HG03066 (cell line): ENCODE data around the gene ATG9A.

Source experiments
- ATAC-seq: cut with Tn5 transposase; IDR thresholded peaks from one replicate; pipeline ENCODE4 v1.9.1; 2021; ENCODE audit warnings: low read depth; ENCODE audit not compliant: unreplicated experiment

ATG9A gene

DNA sequence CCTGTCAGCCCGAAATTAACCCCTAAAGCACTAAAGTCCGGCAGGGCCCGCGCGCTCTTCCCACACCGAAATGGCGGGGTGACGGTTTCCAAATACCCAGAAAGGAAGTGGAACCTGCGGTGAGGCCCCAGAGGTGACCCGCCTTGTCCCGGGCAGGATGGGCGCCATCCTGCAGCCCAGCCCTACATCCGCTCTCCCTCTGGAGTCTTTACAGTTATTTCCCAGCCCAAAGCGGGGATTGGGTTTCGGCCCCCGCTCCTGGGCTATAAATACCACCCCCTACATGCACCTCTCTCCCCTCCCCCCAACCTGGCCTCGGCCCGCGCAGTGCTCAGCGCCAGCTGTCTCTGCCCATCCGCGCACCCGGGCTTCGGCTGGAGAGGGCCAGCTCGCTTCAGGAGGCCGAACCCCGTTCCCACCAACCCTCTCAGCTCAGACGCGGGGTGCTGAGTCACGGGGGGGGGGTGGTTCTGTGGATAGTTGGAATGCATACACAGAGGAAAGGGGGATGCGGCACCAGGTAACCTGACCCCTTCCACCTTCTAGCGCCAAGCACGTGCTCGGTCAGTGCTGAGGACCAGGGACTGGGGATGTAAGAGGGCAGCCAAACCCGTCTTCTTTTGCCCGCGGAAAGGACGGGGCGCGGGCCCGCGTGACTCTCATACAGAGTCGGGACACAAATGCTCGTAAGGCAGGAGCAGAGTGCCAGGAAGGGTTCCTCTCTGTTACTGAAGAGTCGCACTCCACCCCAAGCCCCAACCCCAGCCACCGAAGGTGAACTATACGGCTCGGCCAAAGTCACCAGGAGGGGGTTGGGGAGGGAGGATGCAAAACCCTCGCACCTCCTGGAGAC is 23.7 kb upstream of the ATG9A start, which contains the start of gene TUBA4B:
Gene TUBA4B (plus strand): TSS at position 344 of the 853 bp plus-strand sequence. CDS start 165 bp downstream, at position 509.
- no peak for ATAC-seq

DNA sequence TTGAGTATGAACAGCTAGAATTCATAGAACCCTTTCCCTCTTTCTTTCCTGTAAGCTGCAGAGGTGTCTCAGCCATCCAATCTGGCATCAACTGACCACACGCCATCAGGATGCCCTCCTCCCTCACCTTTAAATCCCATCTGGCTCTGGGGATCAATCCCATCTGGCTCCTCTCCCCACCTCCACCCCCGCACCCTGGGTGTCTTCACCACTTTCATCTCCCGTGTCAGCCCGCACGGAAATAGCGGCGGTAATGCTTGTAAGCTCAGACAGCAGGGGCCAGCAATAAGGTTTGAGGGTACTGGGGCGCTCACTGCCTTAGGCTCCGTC is 23.1 kb upstream of the ATG9A start:
- no peak for ATAC-seq

DNA sequence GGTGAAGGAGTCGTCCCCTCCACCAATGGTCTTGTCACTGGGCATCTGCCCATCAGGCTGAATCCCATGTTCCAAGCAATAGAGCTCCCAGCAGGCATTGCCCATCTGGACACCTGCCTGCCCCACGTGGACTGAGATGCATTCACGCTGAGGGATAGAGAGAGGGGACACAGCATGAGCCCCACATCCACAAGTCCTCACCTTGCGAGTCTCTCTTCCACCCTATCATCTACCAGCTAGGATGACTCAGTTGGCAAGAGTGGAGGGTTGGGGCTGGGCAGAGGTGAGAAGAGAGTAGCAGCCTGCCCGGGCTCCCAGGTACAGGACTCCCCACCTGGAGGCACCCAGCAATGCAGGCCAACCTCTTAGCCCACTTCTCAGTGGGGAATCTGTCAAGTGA is 22.6 kb upstream of the ATG9A start:
- no peak for ATAC-seq

DNA sequence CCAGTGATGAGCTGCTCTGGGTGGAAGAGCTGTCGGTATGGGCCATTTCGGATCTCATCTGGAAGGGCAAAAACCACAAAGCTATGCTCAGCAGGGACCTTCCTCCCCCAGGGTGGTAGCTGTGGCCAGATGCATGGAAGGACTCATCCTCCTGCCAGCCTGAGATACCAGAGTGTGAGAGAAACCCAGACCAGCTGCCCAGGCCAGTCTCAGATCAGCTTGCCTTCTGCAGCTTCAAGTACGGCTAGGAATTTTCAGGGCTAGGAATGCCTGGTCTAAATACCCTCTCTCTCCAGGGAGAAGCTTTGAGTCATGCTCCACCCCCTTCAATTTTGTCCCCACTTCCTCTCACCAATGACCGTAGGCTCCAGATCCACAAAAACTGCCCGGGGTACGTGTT is 22.2 kb upstream of the ATG9A start:
- ATAC-seq, result no peak

DNA sequence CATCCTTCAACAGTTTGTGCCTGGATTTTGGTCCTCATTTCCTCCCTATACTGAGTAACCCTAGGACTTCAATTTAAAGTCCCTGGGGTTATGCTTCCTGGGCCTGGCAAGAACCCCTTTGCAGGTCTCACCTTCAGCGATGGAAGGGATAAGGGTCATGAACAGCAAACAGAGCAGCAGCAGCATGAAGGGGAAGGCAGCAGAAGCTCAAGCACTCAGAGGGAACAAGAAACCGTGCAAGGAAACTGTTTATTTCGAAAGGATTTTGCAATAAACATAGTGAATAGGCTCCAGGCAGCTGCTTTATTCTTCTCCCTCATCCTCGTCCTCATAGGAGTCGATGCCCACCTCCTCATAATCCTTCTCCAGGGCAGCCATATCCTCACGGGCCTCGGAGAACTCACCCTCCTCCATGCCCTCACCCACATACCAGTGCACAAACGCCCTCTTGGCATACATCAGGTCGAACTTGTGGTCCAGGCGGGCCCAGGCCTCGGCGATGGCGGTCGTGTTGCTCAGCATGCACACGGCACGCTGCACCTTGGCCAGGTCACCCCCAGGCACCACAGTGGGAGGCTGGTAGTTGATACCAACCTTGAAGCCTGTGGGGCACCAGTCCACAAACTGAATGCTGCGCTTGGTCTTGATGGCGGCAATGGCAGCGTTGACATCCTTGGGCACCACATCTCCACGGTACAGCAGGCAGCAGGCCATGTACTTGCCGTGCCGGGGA is 20.8 kb upstream of the ATG9A start:
- no peak for ATAC-seq

DNA sequence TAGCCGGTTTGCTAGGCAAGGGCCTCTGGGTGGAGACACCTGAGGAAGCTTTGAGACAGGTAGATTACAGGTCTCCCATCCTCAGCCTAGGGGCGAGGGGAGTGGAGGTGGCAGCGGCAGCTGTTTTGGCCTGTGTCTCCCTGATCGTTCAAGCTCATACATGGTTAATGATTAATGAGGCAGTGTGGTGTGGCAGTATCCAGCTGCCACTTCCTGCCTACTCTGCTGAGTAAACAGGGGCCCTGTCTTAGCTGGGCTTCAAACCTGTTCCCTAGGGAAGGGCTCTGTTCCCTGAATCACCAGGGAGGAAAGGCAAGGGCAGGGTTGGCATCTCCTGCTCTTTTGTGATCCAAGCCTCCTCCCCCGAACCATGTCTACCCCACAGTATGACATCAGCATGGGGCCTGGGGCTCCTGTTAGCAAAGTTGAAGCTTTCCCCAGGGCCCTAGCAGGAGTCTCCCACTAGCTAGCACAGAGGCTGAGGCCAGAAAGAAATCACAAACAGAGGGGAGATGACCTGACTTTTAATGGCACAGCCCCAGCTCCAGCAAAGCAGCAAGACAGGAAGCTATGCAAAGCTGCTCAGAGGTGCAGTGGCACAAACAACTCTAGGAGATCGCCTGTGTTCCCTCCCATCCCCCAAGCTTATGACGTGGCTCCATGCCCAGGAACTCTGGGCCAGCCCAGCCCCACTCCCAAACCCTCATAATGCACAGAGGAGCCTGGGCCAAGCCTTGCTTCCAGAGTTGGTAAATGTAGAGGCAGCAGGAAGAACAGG is 20.0 kb upstream of the ATG9A start:
- ATAC-seq, result peak; percentile 35

DNA sequence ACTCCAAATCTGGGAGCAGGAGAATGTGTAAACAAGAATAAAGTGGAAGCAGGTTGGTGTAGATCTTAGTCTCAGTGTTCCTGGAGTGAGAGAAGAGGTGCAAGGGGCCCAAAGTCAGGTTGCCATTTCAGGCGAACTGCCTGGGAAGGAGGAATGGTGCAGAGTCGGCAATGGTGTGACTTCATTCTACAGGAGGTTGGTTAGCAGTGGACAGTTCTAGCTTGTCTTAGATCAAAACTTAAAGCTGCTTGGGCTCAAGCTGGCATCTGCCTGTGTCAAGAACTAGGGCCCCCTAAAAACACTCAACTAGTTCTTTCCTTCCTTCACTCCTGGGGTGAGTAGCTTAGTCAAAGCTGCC is 19.4 kb upstream of the ATG9A start:
- ATAC-seq, result no peak

DNA sequence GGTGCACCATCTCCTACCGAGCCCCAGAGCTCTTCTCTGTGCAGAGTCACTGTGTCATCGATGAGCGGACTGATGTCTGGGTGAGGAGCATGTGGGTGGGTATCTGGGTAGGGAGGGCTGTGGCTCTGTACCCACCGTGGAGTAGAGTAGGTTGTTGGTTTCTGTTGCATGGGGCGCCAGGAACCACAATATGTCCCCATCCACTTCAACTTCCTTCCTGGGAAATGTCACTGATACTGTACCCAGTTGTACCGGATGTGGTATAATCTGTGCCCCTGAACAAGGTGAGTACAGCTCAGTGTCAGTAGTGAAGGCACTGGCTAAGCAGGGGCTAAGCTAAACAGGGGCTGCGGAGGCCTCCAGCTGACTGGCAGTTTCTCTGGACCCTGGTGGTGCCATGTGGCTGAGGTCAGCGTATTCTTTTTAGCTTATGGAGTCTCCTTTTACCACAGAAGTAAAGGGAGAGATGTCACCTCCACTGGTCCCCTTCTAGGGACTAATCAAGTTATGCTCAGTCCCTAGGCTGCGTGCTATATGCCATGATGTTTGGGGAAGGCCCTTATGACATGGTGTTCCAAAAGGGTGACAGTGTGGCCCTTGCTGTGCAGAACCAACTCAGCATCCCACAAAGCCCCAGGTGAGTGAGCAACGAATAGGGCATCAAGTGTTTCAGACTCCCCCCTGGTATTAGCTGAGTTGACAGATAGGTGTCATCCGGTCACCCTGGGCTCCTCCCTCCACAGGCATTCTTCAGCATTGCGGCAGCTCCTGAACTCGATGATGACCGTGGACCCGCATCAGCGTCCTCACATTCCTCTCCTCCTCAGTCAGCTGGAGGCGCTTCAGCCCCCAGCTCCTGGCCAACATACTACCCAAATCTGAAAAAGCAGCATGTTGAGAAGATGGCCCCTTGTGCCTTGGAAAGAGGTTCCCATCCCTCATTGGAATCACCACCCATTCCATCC is 18.5 kb upstream of the ATG9A start:
- no peak for ATAC-seq

DNA sequence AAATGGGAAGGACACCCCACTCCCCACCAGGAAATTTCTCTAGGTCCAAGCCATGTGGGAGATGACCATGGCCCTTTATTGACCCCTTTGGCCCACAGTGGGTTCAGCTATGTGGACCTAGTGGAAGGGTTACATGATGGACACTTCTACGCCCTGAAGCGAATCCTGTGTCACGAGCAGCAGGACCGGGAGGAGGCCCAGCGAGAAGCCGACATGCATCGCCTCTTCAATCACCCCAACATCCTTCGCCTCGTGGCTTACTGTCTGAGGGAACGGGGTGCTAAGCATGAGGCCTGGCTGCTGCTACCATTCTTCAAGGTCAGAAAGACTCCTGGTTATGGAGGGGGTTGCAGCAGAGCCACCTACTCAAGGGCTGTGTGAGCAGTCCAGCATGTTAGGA is 17.1 kb upstream of the ATG9A start:
- ATAC-seq, result no peak

DNA sequence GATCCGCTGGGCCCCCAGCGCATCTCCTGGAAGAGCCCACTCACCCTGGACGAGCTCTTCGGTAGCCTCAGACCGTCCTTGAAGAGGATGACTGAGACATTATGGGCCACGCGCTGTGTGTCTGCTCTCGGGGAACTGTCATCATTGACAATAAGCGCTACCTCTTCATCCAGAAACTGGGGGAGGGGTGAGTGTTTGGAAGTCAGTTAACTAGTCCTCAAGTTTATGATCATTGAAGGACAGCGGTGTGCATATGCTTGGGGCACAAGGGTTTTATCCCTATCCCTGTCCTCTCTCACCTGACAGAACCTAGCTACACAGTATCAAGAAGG is 16.4 kb upstream of the ATG9A start:
- no peak for ATAC-seq

DNA sequence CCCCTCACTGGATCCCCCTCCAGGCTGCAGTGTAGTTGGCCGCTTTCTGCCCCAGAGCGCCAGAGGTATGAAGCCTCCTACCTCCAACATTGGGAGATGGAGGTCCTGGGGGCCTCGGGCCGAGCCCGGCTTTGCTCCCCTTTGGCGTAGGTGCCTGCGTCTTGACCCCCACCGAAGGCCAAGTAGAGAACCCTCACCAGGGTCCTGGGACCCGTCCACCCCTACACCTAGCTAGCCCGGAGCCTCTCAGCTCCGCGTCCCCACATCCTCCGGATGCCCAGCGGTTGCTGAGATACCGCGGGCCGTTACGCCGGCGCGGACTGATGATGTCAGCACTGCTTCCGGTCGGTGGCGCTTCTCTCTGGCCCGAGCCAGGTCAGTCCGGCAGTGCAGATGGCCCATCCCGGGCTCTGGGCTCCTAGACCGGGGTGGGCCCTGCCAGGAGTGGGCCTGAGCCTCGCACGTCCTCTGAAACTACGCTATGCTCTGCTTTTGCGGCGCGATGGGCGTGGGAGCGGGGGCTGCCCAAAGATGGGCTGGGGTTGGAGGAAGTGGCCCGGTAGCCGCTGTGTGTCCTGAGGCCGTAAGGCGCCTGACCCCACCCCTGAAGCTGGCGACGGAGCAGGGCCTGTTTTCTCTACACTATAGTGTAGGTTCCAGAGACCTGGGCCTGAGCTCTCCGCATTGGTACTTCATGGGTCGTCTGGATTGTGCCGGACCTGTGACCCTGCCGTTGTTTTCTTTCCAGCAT is 15.9 kb upstream of the ATG9A start, which contains the start of the genes GLB1L and STK16:
Gene GLB1L (minus strand): TSS at position 297 of the 751 bp plus-strand sequence. CDS start 1,871 bp downstream, outside the sequence.
Gene STK16 (plus strand): TSS at position 332 of the 751 bp plus-strand sequence. CDS start 521 bp downstream, outside the sequence.
- ATAC-seq, result peak; percentile 73

DNA sequence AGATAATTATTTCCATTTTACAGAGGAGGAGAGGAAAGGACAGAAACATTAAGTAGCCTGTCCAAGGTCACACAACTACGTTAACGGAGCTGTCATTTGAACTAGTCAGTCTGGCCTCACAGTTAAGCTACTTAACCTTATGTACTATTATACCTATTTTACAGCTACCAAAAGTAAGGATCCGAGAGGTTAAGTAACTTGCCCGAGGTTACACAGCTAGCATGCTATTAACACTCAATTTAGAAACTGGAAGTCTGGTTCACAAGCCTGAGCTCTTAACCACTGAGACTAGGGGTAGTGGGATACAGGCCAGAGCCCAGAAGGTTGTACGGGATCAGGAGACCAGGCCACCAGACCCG is 15.3 kb upstream of the ATG9A start:
- no peak for ATAC-seq

DNA sequence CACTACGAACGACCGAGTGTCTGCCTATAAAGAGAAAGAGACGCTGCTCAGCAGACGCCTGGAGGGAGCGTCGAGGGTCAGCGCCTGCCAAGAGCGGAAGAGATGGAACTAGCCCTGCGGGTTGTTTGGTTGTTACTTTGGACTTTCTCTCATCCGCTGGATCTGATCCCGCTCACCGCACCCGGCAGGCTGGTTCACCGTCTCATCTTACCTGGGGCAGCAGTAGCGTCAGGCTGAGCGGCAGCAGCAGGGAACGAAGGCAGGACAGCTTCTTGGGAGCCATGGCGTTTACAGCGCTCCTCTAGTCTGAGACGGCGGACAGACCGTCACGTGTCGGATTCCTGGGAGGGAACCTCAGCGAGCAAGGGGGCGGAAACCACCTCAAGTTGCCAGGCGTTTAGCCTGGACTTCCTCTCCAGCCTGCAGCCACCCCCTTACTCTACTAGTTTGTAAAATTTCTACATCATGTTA is 13.9 kb upstream of the ATG9A start:
- no peak for ATAC-seq

DNA sequence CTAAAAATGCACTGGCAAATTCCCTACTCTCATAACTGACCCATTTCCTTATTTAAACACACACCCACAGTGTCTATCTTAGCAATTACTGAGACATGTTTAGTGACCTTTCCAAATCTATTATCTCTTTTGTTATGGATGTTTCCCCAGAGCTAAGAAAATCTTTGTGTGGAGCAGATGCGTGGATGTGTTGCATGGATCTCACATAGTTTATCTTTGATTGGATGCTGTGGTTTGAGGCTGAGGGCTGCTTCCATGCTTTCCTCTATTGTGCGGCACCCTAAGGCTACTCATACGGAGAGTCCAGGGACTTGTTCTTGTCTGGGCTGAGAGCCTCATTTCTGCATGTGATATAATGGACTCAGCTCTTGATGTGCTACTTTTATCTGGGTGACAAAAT is 4.9 kb upstream of the ATG9A start:
- no peak for ATAC-seq

DNA sequence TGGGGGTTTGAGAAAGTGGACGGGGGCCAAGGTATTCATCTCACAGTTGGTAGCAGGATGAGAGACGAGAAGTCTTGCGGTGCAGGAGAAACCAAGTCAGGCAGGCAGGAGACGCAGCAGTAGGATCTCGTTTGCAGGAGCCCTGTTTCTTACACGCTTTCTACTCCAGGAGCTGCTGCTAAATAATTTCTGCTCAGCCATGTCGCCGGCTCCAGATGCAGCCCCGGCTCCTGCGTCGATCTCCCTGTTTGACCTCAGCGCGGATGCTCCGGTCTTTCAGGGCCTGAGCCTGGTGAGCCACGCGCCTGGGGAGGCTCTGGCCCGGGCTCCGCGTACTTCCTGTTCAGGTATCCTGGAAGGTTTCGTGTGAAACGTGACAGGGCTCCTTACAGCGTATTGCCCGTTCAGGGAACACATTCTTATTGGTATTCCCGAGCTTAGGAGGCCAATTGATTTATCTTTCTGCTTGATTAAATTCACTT is 664 bp upstream of the ATG9A start:
- ATAC-seq, result no peak

DNA sequence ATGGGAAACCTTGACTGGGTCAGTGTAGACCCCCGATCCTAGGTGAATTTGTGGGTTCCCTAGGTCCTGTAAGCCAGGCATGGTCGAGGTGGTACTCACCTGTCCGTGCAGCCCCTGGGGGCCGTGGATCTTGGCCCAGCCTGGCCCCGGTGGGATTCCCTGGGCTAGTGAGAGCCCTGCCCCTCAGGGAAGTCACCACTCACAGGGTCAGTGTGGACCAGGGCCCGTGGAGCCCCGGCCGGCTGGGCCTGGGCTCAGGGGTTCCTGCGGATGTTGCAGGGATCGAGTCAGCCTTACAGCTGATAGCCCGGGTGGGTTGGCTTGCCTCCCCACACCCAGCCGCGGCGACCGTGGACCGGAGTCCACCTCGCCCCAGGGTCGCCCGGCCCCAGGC is 528 bp downstream of the ATG9A start:
- ATAC-seq, result peak; percentile 8

DNA sequence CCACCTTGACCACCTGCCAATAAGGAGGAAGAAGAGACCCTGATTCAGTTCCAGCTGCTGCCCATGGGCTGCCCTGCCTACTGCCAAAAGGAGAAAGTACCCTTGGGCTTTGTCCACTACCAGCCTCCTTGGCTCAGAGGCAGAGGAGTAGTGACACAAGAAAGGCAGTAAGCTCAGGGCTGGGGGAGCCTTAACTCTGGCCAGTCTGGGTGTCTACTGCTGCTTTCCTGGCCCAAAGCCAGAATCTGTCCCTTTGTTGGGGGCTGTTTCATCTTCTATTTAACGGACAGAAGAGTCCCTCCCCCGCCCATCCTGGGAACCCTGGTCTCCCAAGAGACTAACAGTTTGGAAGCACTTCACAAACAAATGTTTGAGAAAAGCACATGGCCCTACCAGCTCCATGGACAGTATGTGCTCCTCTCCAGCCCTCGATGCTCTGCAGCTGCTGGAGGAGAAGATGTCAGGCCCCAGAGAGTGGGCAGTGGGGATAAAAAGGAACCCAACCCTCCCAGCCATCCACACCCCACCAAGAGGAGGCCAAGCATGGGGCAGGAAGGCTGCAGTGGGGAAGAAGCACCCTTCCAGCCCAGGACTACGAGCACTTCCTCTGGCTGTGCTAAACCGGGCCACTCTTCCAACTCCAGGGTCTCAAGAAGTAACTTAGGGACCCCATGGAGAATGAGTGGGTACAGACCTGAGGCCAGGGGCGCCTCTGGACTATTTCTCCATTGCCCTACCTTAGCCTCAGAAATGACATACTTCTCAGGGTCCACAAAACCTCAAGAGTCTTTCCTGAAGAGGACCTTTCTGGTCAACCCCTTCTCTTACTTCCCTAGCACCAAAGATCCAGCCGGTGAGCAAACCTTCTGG is 1.2 kb downstream of the ATG9A start:
- no peak for ATAC-seq

DNA sequence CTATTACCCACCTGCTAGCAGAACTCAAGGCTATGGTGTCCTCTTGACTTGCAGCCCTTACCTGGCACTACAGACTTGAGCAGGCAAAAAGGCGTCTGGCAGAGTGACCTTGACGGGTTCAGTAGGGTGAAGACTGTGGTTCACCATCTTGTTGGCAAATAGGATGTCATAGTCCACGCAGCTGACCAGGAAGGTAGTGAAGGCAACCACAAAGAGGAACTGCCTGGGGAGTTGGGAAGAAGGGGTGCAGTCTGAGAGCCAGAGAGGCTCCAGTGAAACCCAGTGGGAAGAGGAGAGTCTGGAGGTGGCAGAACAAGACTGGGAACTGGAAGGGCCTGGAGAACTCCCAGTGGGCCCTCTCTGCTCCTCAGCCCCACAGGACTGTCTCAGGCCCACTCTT is 4.1 kb downstream of the ATG9A start:
- ATAC-seq, result no peak
